Measurements from ENCODE around the gene EMC7. TPM values are rescaled to one million over a fixed set of nuclear protein-coding genes. Genes with fewer than 3 reads are reported as not detected.

EMC7 gene
- total and polyA plus RNA-seq, 9 of the 15 experiments (the other 6 are each of a cell fraction or from before 2014, with no cell fraction given): 25.8 to 92.8 (median 49.7) TPM

GRCh38 chr15:34039790-34040113 is 61.9 kb downstream of the EMC7 start:
- Histone ChIP-seq H3K4me2 (ENCODE audit: insufficient read depth, low read length) (no peak overlapping the region), H3K27me3 (ENCODE audit: control insufficient read depth in 2 of 2, insufficient read depth in 2 of 2, low read length in 2 of 2) (peaks cover 12 to 14% of the 10 kb centered on the region in 2 experiments; a peak in 4 of 5 replicates), H3K9ac (ENCODE audit: insufficient read depth in 1 of 2, low read depth in 2 of 2, low read length in 2 of 2) (no peak overlapping the region), H3K4me3 (no peak overlapping the region), H2AFZ (ENCODE audit: low read depth, low read length) (peak overlapping the region; percentile 100; the same call in 1 of the 2 replicates), H3K79me2 (ENCODE audit: control insufficient read depth, insufficient read depth, low read length) (no peaks in the 10 kb centered on the region), H3K9me1 (ENCODE audit: control insufficient read depth, insufficient read depth, low read length) (no peaks in the 10 kb centered on the region), H3K36me3 (ENCODE audit: control insufficient read depth, insufficient read depth, low read length) (no peaks in the 10 kb centered on the region), H3K27ac (ENCODE audit: extremely low read depth, low read depth, low read length) (no peak overlapping the region), H3K9me3 (replicated peaks; ENCODE audit: control insufficient read depth, insufficient read depth, low read depth, low read length) (no peaks in the 10 kb centered on the region), H3K4me1 (replicated peaks in 1 of 2; ENCODE audit: control insufficient read depth in 2 of 2, insufficient read depth in 2 of 2, low read length in 2 of 2) (peaks cover 3 to 12% of the 10 kb centered on the region in 2 experiments; a peak in 4 of 5 replicates), H4K20me1 (replicated peaks; ENCODE audit: control insufficient read depth, insufficient read depth, low read length) (no peaks in the 10 kb centered on the region)
- intact Hi-C loops (cut with micrococcal nuclease) (no loop called here), in situ Hi-C loops (cut with MboI) (no loop called here)
- FAIRE-seq (peak; percentile 83), DNase-seq (ENCODE audit: extremely low read depth in 1 of 4, low spot score in 3 of 4) (no peak), ATAC-seq (no peak)
- CTCF ChIA-PET (ENCODE audit: low intra/inter-chr PET ratio): no interaction called here
- no TSS peak for BruUV-seq (replicated peaks)
- POLR2A ChIA-PET: interaction anchor here (0.7 to 0.8 kb wide), 4 partner anchors 11 to 278 kb away, joined by 3 to 4 read pairs (median 3); no protein-coding TSS in a partner anchor
- peak; percentile 20 for TF ChIP-seq CBX2 (IDR thresholded peaks at IDR 0.05; ENCODE audit: insufficient read depth, low read length, poor library complexity, severe bottlenecking)
- no peak for TF ChIP-seq POLR2B (IDR thresholded peaks at IDR 0.05; ENCODE audit: low read depth, partially characterized antibody)
- TF ChIP-seq ZNF696 (CRISPR knock-in tag; conservative IDR thresholded peaks at IDR 0.05): no peak
- no peak for TF ChIP-seq ZEB2 (IDR thresholded peaks at IDR 0.05)
- no peak for TF ChIP-seq ZBTB26 (CRISPR knock-in tag; IDR thresholded peaks at IDR 0.05)
- peak; percentile 77 for TF ChIP-seq CBX8 (IDR thresholded peaks at IDR 0.05; ENCODE audit: borderline replicate concordance, extremely low read depth, low read depth, low read length, poor library complexity, severe bottlenecking)
- TF ChIP-seq OTX1 (CRISPR knock-in tag; IDR thresholded peaks at IDR 0.05): no peak
- WGBS (ENCODE audit: insufficient coverage, low coverage, missing lambda C conversion rate): 30% methylated on average over 1 of the region's 1 CpG

Measured in K562 (cell line).